ENCODE data around the gene SPAG16. TPM values are rescaled to one million over a fixed set of nuclear protein-coding genes. Genes with fewer than 3 reads are reported as not detected.

SPAG16 gene
- polyA plus RNA-seq, 1 of the 3 experiments (the other 2 are of a cell fraction) = 29.5 TPM

DNA sequence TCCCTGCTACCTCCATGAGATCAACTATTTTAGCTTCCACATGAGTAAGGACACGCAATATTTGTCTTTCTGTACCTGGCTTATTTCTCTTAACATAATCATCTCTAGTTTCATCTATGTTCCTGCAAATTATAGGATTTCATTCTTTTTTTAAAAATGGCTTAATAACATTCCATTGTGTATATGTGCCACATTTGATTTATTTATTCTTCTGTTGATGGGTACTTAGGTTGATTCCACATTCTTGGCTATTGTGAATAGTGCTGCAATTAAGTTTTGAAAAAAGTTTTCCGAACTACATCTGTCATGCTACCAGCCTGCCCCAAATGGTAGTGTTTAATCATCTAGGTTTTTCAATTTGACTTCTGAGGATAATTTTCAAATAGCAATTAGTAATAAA, 36.3 kb downstream of the SPAG16 start:
- H2AFZ ChIP-seq (ENCODE audit: low read depth) = no peak overlapping the region

More for the DNA sequence above, 36.3 kb downstream of the SPAG16 start:
- Histone ChIP-seq H3K9me2 (no peaks in the 10 kb centered on the region), H3F3A (replicated peaks; ENCODE audit: insufficient read depth) (no peaks in the 10 kb centered on the region), H3K4me1 (ENCODE audit: control insufficient read depth in 1 of 2, insufficient read depth in 2 of 2, low read depth in 1 of 2, low read length in 1 of 2) (peaks cover 0 to 6% of the 10 kb centered on the region in 2 experiments; a peak in 2 of 4 replicates), H3K27ac (ENCODE audit: low read depth in 2 of 2, low read length in 1 of 2) (no peak overlapping the region), H3K27me3 (ENCODE audit: insufficient read depth) (no peaks in the 10 kb centered on the region), H4K20me1 (ENCODE audit: insufficient read depth) (no peaks in the 10 kb centered on the region), H3K79me2 (ENCODE audit: insufficient read depth) (no peaks in the 10 kb centered on the region), H3K9me3 (no peaks in the 10 kb centered on the region), H3K9ac (no peak overlapping the region), H3K36me3 (replicated peaks in 1 of 2; ENCODE audit: control insufficient read depth in 1 of 2, insufficient read depth in 2 of 2, low read length in 1 of 2) (peaks cover 27 to 28% of the 10 kb centered on the region in 2 experiments), H3K4me3 (ENCODE audit: low read depth in 2 of 2, low read length in 1 of 2) (no peak overlapping the region), H3K4me2 (no peak overlapping the region)
- WGBS (ENCODE audit: low lambda C conversion rate) = 86% methylated on average over 2 of the region's 2 CpGs
- TF ChIP-seq, protein P1, sequence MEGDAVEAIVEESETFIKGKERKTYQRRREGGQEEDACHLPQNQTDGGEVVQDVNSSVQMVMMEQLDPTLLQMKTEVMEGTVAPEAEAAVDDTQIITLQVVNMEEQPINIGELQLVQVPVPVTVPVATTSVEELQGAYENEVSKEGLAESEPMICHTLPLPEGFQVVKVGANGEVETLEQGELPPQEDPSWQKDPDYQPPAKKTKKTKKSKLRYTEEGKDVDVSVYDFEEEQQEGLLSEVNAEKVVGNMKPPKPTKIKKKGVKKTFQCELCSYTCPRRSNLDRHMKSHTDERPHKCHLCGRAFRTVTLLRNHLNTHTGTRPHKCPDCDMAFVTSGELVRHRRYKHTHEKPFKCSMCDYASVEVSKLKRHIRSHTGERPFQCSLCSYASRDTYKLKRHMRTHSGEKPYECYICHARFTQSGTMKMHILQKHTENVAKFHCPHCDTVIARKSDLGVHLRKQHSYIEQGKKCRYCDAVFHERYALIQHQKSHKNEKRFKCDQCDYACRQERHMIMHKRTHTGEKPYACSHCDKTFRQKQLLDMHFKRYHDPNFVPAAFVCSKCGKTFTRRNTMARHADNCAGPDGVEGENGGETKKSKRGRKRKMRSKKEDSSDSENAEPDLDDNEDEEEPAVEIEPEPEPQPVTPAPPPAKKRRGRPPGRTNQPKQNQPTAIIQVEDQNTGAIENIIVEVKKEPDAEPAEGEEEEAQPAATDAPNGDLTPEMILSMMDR (IDR thresholded peaks at IDR 0.05) = no peak
- no peak for TF ChIP-seq FOXM1 (IDR thresholded peaks at IDR 0.05; ENCODE audit: low read depth)
- TF ChIP-seq USF2 (IDR thresholded peaks at IDR 0.05; ENCODE audit: borderline replicate concordance, low read depth, low read length) = no peak
- TF ChIP-seq FOXJ3 (CRISPR knock-in tag; IDR thresholded peaks at IDR 0.05) = no peak
- TF ChIP-seq NRF1 (IDR thresholded peaks at IDR 0.05; ENCODE audit: low read depth, low read length) = no peak
- no peak for TF ChIP-seq GABPA (IDR thresholded peaks at IDR 0.05; ENCODE audit: low read depth)
- TF ChIP-seq TAF1 (IDR thresholded peaks at IDR 0.05; ENCODE audit: borderline replicate concordance, low read depth, low read length) = no peak
- no peak for TF ChIP-seq MXI1 (IDR thresholded peaks at IDR 0.05; ENCODE audit: low read depth, low read length)
- TF ChIP-seq REST (IDR thresholded peaks at IDR 0.05; ENCODE audit: low read depth, low read length) = no peak
- TF ChIP-seq ELF1 (IDR thresholded peaks at IDR 0.05) = no peak
- no peak for TF ChIP-seq YY1 (IDR thresholded peaks at IDR 0.05; ENCODE audit: low read depth)
- TF ChIP-seq EZH2phosphoT487 (IDR thresholded peaks at IDR 0.05; ENCODE audit: borderline replicate concordance, low read depth) = no peak
- TF ChIP-seq, protein P2, sequence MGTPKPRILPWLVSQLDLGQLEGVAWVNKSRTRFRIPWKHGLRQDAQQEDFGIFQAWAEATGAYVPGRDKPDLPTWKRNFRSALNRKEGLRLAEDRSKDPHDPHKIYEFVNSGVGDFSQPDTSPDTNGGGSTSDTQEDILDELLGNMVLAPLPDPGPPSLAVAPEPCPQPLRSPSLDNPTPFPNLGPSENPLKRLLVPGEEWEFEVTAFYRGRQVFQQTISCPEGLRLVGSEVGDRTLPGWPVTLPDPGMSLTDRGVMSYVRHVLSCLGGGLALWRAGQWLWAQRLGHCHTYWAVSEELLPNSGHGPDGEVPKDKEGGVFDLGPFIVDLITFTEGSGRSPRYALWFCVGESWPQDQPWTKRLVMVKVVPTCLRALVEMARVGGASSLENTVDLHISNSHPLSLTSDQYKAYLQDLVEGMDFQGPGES (IDR thresholded peaks at IDR 0.05; ENCODE audit: low read depth, low read length) = no peak
- no peak for TF ChIP-seq NFIC (IDR thresholded peaks at IDR 0.05; ENCODE audit: borderline replicate concordance)
- TF ChIP-seq, protein P3, sequence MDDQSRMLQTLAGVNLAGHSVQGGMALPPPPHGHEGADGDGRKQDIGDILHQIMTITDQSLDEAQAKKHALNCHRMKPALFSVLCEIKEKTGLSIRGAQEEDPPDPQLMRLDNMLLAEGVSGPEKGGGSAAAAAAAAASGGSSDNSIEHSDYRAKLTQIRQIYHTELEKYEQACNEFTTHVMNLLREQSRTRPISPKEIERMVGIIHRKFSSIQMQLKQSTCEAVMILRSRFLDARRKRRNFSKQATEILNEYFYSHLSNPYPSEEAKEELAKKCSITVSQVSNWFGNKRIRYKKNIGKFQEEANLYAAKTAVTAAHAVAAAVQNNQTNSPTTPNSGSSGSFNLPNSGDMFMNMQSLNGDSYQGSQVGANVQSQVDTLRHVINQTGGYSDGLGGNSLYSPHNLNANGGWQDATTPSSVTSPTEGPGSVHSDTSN (IDR thresholded peaks at IDR 0.05) = no peak
- DNase-seq = no peak
- POLR2A ChIA-PET = no interaction called here
- CTCF ChIA-PET = no interaction called here
